ENCODE results near the gene CNGA4.

Gene CNGA4

DNA sequence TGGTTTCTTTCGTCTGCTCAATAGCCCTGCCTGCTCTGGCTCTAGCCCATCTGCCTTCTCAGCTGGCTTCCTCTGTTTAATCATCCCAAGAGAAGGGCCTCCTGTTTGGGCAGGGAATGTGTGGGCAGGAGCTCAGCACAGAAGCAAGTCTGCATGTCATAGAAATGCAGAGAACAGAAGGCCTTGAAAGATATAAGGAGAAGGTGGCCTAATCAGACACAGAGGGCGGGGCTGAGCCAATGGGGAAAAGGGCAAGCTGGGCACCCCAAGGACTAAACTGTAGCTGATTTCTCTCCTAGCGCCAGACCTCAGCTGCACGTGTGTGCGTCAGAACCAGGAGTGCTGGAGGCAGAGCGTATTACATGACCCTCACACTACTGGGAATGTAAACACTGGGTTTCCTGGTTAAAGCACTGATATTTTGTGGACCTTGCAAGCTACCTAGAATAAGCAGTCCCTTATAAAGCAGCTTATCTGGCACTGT is 13.1 kb downstream of the CNGA4 start:
- Histone ChIP-seq H3K4me3 (ENCODE audit: low read depth, low read length) (no peak overlapping the region), H3K27ac (no peak overlapping the region), H3K27me3 (replicated peaks) (peaks cover 14% of the 10 kb centered on the region), H3K36me3 (replicated peaks) (no peaks in the 10 kb centered on the region)
- in situ Hi-C loops (cut with HindIII; ENCODE audit: low pct_ligation_motif_present, low sequenced_read_pairs) = no loop called here
- no peak for TF ChIP-seq CTCF (IDR thresholded peaks at IDR 0.05; ENCODE audit: low read depth, low read length, missing control alignments)
- DNase-seq = no peak

GRCh38 chr11:6253197-6253596 is 14.3 kb downstream of the CNGA4 start:
- H3K36me3 ChIP-seq (replicated peaks) = no peaks in the 10 kb centered on the region

DNA sequence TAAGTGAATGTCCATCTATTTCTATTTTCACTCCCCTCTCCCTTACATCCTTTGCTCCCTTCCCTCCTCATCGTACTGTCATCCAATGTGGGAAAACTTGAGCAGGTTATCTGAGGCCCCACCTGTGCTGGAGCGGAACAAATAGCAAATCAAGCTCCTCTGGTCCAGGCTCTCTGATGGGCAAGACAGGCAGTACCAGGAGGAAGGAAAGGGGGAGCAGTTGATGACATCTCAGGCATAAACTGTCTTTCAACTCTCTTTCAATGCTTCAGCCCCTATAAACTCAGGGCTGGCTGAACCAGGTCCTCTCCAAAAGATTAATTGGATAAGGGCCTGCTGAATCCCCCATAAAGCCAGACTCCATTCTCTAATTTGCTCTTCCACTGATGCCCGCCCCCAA is 19.3 kb downstream of the CNGA4 start:
- H3K27ac ChIP-seq = no peak overlapping the region
- H3K27me3 ChIP-seq (replicated peaks) = peaks cover 55% of the 10 kb centered on the region
- no peak overlapping the region for H3K4me3 ChIP-seq (ENCODE audit: low read depth, low read length)
- H3K36me3 ChIP-seq (replicated peaks) = no peaks in the 10 kb centered on the region
- TF ChIP-seq CTCF (IDR thresholded peaks at IDR 0.05; ENCODE audit: low read depth, low read length, missing control alignments) = peak; percentile 4
- in situ Hi-C loops (cut with HindIII; ENCODE audit: low pct_ligation_motif_present, low sequenced_read_pairs) = no loop called here
- no peak for DNase-seq

More at GRCh38 chr11:6253197-6253596, 14.3 kb downstream of the CNGA4 start:
- Histone ChIP-seq H3K27ac (no peak overlapping the region), H3K27me3 (replicated peaks) (peaks cover 24% of the 10 kb centered on the region), H3K4me3 (ENCODE audit: low read depth, low read length) (no peak overlapping the region)
- TF ChIP-seq CTCF (IDR thresholded peaks at IDR 0.05; ENCODE audit: low read depth, low read length, missing control alignments) = no peak
- in situ Hi-C loops (cut with HindIII; ENCODE audit: low pct_ligation_motif_present, low sequenced_read_pairs) = no loop called here
- DNase-seq = no peak

DNA sequence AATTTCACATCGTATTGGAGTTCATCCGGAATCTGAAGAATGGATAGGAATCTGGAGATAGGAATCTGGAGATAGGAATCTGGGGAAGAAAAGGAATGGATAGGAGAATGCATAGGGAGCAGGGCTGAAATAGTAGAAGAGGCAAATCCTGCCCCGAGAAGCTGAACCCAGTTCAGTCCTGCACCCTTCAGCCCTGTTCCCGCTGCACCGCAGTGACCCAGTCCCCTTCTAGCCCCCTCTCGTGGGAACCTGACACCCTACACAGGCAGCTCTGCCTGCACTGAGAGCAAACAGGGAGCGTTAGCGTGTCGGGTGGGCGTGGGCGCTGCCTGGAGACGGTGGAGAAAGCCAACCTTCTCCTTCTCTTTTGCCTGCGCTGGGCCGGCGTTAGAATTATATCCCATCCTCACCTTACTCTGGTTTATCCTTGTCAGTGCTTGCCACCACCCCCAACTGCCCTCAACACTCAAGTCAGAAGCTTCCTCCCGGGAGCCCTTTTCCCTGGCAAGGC is 19.7 kb downstream of the CNGA4 start:
- no peak for DNase-seq
- H3K27ac ChIP-seq = no peak overlapping the region
- TF ChIP-seq CTCF (IDR thresholded peaks at IDR 0.05; ENCODE audit: low read depth, low read length, missing control alignments) = no peak
- in situ Hi-C loops (cut with HindIII; ENCODE audit: low pct_ligation_motif_present, low sequenced_read_pairs) = no loop called here
- H3K27me3 ChIP-seq (replicated peaks) = peaks cover 55% of the 10 kb centered on the region
- H3K36me3 ChIP-seq (replicated peaks) = no peaks in the 10 kb centered on the region
- H3K4me3 ChIP-seq (ENCODE audit: low read depth, low read length) = no peak overlapping the region

- no peaks in the 10 kb centered on the region for H3K36me3 ChIP-seq (replicated peaks)
- peaks cover 52% of the 10 kb centered on the region for H3K27me3 ChIP-seq (replicated peaks)
- no peak overlapping the region for H3K27ac ChIP-seq
- no peak for TF ChIP-seq CTCF (IDR thresholded peaks at IDR 0.05; ENCODE audit: low read depth, low read length, missing control alignments)
- no peak overlapping the region for H3K4me3 ChIP-seq (ENCODE audit: low read depth, low read length)
- DNase-seq = no peak
- in situ Hi-C loops (cut with HindIII; ENCODE audit: low pct_ligation_motif_present, low sequenced_read_pairs) = no loop called here
Measured at GRCh38 chr11:6260207-6260726, 21.4 kb downstream of the CNGA4 start.

DNA sequence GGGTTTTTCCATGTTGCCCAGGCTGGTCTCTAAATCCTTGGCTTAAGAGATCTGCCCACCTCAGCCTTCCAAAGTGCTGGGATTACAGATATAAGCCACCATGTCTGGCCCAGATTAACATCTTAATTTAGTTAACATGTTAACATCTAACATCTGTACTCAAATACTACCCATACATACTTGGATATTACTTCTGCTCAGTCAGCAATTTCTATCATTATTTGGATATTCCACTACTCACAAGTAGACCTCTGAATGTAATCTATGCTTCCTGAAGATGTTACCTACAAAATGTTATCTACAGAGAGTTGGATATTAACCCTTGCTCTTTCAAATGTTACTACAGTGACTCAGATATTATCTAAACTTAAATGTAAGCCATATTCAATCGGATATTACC is 24.8 kb downstream of the CNGA4 start:
- in situ Hi-C loops (cut with HindIII; ENCODE audit: low pct_ligation_motif_present, low sequenced_read_pairs) = no loop called here
- peaks cover 26% of the 10 kb centered on the region for H3K27me3 ChIP-seq (replicated peaks)
- TF ChIP-seq CTCF (IDR thresholded peaks at IDR 0.05; ENCODE audit: low read depth, low read length, missing control alignments) = no peak
- H3K27ac ChIP-seq = no peak overlapping the region
- no peak for DNase-seq
- H3K36me3 ChIP-seq (replicated peaks) = no peaks in the 10 kb centered on the region
- H3K4me3 ChIP-seq (ENCODE audit: low read depth, low read length) = no peak overlapping the region

Measured in brain microvascular endothelial cell (primary cell).